ENCODE results near the gene IL33. TPM values are rescaled to one million over a fixed set of nuclear protein-coding genes. Genes with fewer than 3 reads are reported as not detected.

IL33 gene
- total RNA-seq, 2 donors from 2014 or later: 4.0 to 6.2 TPM

GRCh38 chr9:6199596-6199995 lies 16.0 kb upstream of the IL33 start:
- WGBS, 2 donors: 52 to 62% methylated on average over 3 of the region's 3 CpGs
- Histone ChIP-seq H3K9me3 (no peaks in the 10 kb centered on the region), H3K36me3 (replicated peaks in 1 of 2; ENCODE audit: insufficient read depth in 1 of 2, low read depth in 2 of 2) (no peaks in the 10 kb centered on the region), H3K4me3 (no peak overlapping the region), H3K4me1 (peaks cover 7% of the 10 kb centered on the region), H3K27ac (no peak overlapping the region), H3K27me3 (no peaks in the 10 kb centered on the region)
- DNase-seq (no peak), ATAC-seq (no peak)
- intact Hi-C loops (cut with DNase I): loop anchor here (5.0 kb wide), 1 partner anchor 113 kb away; no protein-coding TSS in a partner anchor
- TF ChIP-seq POLR2A (IDR thresholded peaks at IDR 0.05) (no peak), CTCF (IDR thresholded peaks at IDR 0.05) (no peak)

- Histone ChIP-seq H3K4me3 (no peak overlapping the region), H3K27me3 (no peaks in the 10 kb centered on the region), H3K27ac (no peak overlapping the region), H3K4me1 (peaks cover 7% of the 10 kb centered on the region), H3K36me3 (replicated peaks in 1 of 2; ENCODE audit: insufficient read depth in 1 of 2, low read depth in 2 of 2) (no peaks in the 10 kb centered on the region), H3K9me3 (no peaks in the 10 kb centered on the region)
- TF ChIP-seq POLR2A (IDR thresholded peaks at IDR 0.05) (no peak), CTCF (IDR thresholded peaks at IDR 0.05) (no peak)
- DNase-seq: no peak
- no peak for ATAC-seq
- intact Hi-C loops (cut with DNase I): no loop called here
- 90 to 97% methylated on average over 2 of the region's 2 CpGs for WGBS, 2 donors
These were observed 14.8 kb upstream of the IL33 start for GRCh38 chr9:6200761-6201160.

GRCh38 chr9:6209966-6210365 lies 5.6 kb upstream of the IL33 start:
- ATAC-seq: no peak
- Histone ChIP-seq H3K27ac (no peak overlapping the region), H3K27me3 (no peaks in the 10 kb centered on the region), H3K36me3 (replicated peaks in 1 of 2; ENCODE audit: insufficient read depth in 1 of 2, low read depth in 2 of 2) (no peaks in the 10 kb centered on the region), H3K4me1 (no peaks in the 10 kb centered on the region), H3K9me3 (no peaks in the 10 kb centered on the region), H3K4me3 (no peak overlapping the region)
- TF ChIP-seq CTCF (IDR thresholded peaks at IDR 0.05) (no peak), POLR2A (IDR thresholded peaks at IDR 0.05) (no peak)
- 91 to 93% methylated on average over 2 of the region's 2 CpGs for WGBS, 2 donors
- no peak for DNase-seq
- intact Hi-C loops (cut with DNase I): no loop called here

GRCh38 chr9:6212722-6213375 lies 2.8 kb upstream of the IL33 start:
- intact Hi-C loops (cut with DNase I): no loop called here
- no peak overlapping the region for H3K27ac ChIP-seq
- DNase-seq (no peak), ATAC-seq (no peak)
- H3K4me1 ChIP-seq: no peaks in the 10 kb centered on the region
- 69 to 75% methylated on average over 3 of the region's 3 CpGs for WGBS, 2 donors
- no peaks in the 10 kb centered on the region for H3K9me3 ChIP-seq
- H3K36me3 ChIP-seq (replicated peaks in 1 of 2; ENCODE audit: insufficient read depth in 1 of 2, low read depth in 2 of 2): no peaks in the 10 kb centered on the region
- H3K27me3 ChIP-seq: no peaks in the 10 kb centered on the region
- TF ChIP-seq CTCF (IDR thresholded peaks at IDR 0.05) (no peak), POLR2A (IDR thresholded peaks at IDR 0.05) (no peak)
- H3K4me3 ChIP-seq: no peak overlapping the region

GRCh38 chr9:6214434-6214833 lies 1.2 kb upstream of the IL33 start:
- Histone ChIP-seq H3K4me3 (no peak overlapping the region), H3K27ac (no peak overlapping the region)
- TF ChIP-seq CTCF (IDR thresholded peaks at IDR 0.05) (no peak), POLR2A (IDR thresholded peaks at IDR 0.05) (no peak)

More at GRCh38 chr9:6214434-6214833, 1.2 kb upstream of the IL33 start:
- Histone ChIP-seq H3K9me3 (no peaks in the 10 kb centered on the region), H3K4me1 (no peaks in the 10 kb centered on the region), H3K27me3 (no peaks in the 10 kb centered on the region), H3K36me3 (replicated peaks in 1 of 2; ENCODE audit: insufficient read depth in 1 of 2, low read depth in 2 of 2) (no peaks in the 10 kb centered on the region)
- intact Hi-C loops (cut with DNase I): no loop called here
- WGBS, 2 donors: 85 to 100% methylated on average over 1 of the region's 1 CpG
- ATAC-seq (no peak), DNase-seq (no peak)

Data from body of pancreas (tissue), 4 donors.